GM23248 (cell line): ENCODE measurements around the gene ACTL6B. TPM values are rescaled to one million over a fixed set of nuclear protein-coding genes. Genes with fewer than 3 reads are reported as not detected.

ENCODE experiments used
- DNase-seq: peaks from one replicate; pipeline ENCODE4 v3.0.0-alpha.2; 2015
- H2AFZ ChIP-seq: fragments of 200-600 bp; sonication (generic); 2 replicates; pipeline ENCODE4 v1.6.1; 2016; ENCODE audit warnings: antibody characterized with exemption
- H3F3A ChIP-seq: fragments of 200-600 bp; sonication (generic); 2 replicates; pipeline ENCODE4 v1.6.1; 2016; ENCODE audit warnings: mild to moderate bottlenecking, antibody characterized with exemption, mixed run types; ENCODE audit not compliant: insufficient read depth
- H3K27ac ChIP-seq: fragments of 200-600 bp; sonication (generic); 2 replicates; pipeline ENCODE4 v1.5.1; 2016; ENCODE audit warnings: mild to moderate bottlenecking
- H3K27me3 ChIP-seq: fragments of 200-600 bp; sonication (generic); replicated peaks from 2 replicates; pipeline ENCODE4 v1.6.1; 2016; ENCODE audit warnings: mild to moderate bottlenecking; ENCODE audit not compliant: insufficient read depth
- H3K36me3 ChIP-seq: fragments of 200-600 bp; sonication (generic); 2 replicates; pipeline ENCODE4 v1.6.1; 2016; ENCODE audit warnings: low read depth, mild to moderate bottlenecking
- H3K4me1 ChIP-seq: fragments of 200-600 bp; sonication (generic); 2 replicates; pipeline ENCODE4 v1.6.1; 2016; ENCODE audit warnings: mild to moderate bottlenecking; ENCODE audit not compliant: insufficient read depth
- H3K4me2 ChIP-seq: fragments of 200-600 bp; sonication (generic); one replicate; pipeline ENCODE4 v1.6.1; 2016; ENCODE audit warnings: mild to moderate bottlenecking; ENCODE audit not compliant: unreplicated experiment
- H3K4me3 ChIP-seq: fragments of 200-600 bp; sonication (generic); 2 replicates; pipeline ENCODE4 v1.5.1; 2016; ENCODE audit warnings: mild to moderate bottlenecking
- H3K79me2 ChIP-seq: fragments of 200-600 bp; sonication (generic); 2 replicates; pipeline ENCODE4 v1.6.1; 2016; ENCODE audit warnings: mild to moderate bottlenecking; ENCODE audit not compliant: insufficient read depth
- H3K9ac ChIP-seq: fragments of 200-600 bp; sonication (generic); 2 replicates; pipeline ENCODE4 v1.6.1; 2016; ENCODE audit warnings: mild to moderate bottlenecking
- H3K9me2 ChIP-seq: fragments of 200-600 bp; sonication (generic); 2 replicates; pipeline ENCODE4 v1.6.1; 2016; ENCODE audit warnings: mixed run types, mild to moderate bottlenecking, moderate library complexity; ENCODE audit not compliant: insufficient read depth
- H3K9me3 ChIP-seq: fragments of 200-600 bp; sonication (generic); one replicate; pipeline ENCODE4 v1.6.1; 2017; ENCODE audit warnings: low read depth
- H4K20me1 ChIP-seq: fragments of 200-600 bp; sonication (generic); 2 replicates; pipeline ENCODE4 v1.6.0; 2016; ENCODE audit not compliant: insufficient read depth
- EZH2 ChIP-seq: fragments of 200-600 bp; sonication (generic); IDR thresholded peaks from 2 replicates; pipeline ENCODE4 v1.6.1; 2018; ENCODE audit warnings: antibody characterized with exemption, mild to moderate bottlenecking; ENCODE audit not compliant: insufficient read depth, poor library complexity, severe bottlenecking
- EZH2phosphoT487 ChIP-seq: fragments of 200-600 bp; sonication (generic); IDR thresholded peaks from 2 replicates; pipeline ENCODE4 v1.6.1; 2018; ENCODE audit warnings: antibody characterized with exemption, moderate library complexity, mild to moderate bottlenecking, low read depth; ENCODE audit not compliant: insufficient read depth
- WGBS, 2 experiments: methylation state at CpG; one replicate each; pipeline ENCODE4 v1.1.6; 2015 to 2017; ENCODE audit warnings: low lambda C conversion rate in 2 of 2, low coverage in 1 of 2; ENCODE audit errors: missing lambda C conversion rate in 2 of 2; 5-methylcytosine and 5-hydroxymethylcytosine counted together
- in situ Hi-C: fragments of 300-500 bp; cut with MboI; formaldehyde crosslinking; loops from 2 replicates; pipeline ENCODE4 v1.15.0; 2020
- polyA plus RNA-seq: library from polyadenylated mRNA; unstranded; fragments of >200 nt; fragmentation: Nextera tagmentation; extraction: Ambion mirVana; gene quantifications from 2 replicates; pipeline ENCODE4 v1.2.1, GENCODE V29; 2016
- total RNA-seq: library from RNA; depleted of rRNA; stranded (reverse); fragments of >200 nt; shearing (Covaris generic); gene quantifications from 2 replicates; pipeline ENCODE4 v1.2.3, GENCODE V29; 2014

Gene ACTL6B
- total and polyA plus RNA-seq, 2 experiments from 2014 or later = not detected

- no peaks in the 10 kb centered on the region; the same call in 1 of the 2 replicates for H3K36me3 ChIP-seq
Measured at GRCh38 chr7:100685631-100686145, 29.4 kb upstream of the ACTL6B start.

GRCh38 chr7:100685049-100685605 lies 28.9 kb upstream of the ACTL6B start:
- no peaks in the 10 kb centered on the region; the same call in 1 of the 2 replicates for H3K36me3 ChIP-seq
- in situ Hi-C loops = no loop called here
- no peaks in the 10 kb centered on the region for H3K27me3 ChIP-seq
- 88 to 90% methylated on average over 18 of the region's 18 CpGs for WGBS, 2 experiments
- no peak overlapping the region for H3K4me3 ChIP-seq
- H2AFZ ChIP-seq = no peak overlapping the region
- H3K79me2 ChIP-seq = peaks cover 25% of the 10 kb centered on the region
- TF ChIP-seq EZH2 (no peak), EZH2phosphoT487 (no peak)
- H4K20me1 ChIP-seq = no peaks in the 10 kb centered on the region; the same call in 1 of the 2 replicates
- no peak overlapping the region for H3K27ac ChIP-seq
- H3K9me2 ChIP-seq = no peaks in the 10 kb centered on the region
- 0 out of 2 replicates have a peak, but pooled peaks cover 8% of the 10 kb centered on the region for H3K4me1 ChIP-seq
- no peaks in the 10 kb centered on the region for H3F3A ChIP-seq
- H3K9ac ChIP-seq = no peak overlapping the region
- H3K4me2 ChIP-seq = no peak overlapping the region
- DNase-seq = no peak
- H3K9me3 ChIP-seq = no peaks in the 10 kb centered on the region

More at GRCh38 chr7:100685631-100686145, 29.4 kb upstream of the ACTL6B start:
- Histone ChIP-seq H3K27ac (no peak overlapping the region), H3K4me1 (0 out of 2 replicates have a peak, but pooled peaks cover 8% of the 10 kb centered on the region), H4K20me1 (peaks cover under 1% of the 10 kb centered on the region; the same call in 1 of the 2 replicates), H3K9ac (no peak overlapping the region), H2AFZ (no peak overlapping the region), H3K27me3 (no peaks in the 10 kb centered on the region), H3K9me3 (no peaks in the 10 kb centered on the region), H3K9me2 (no peaks in the 10 kb centered on the region), H3K4me2 (no peak overlapping the region), H3K79me2 (peaks cover 30% of the 10 kb centered on the region), H3K4me3 (no peak overlapping the region), H3F3A (no peaks in the 10 kb centered on the region)
- no peak for DNase-seq
- TF ChIP-seq EZH2phosphoT487 = no peak
- no peak for TF ChIP-seq EZH2
- in situ Hi-C loops = no loop called here
- WGBS, 2 experiments = 87 to 89% methylated on average over 16 to 17 of the region's 17 CpGs

- no peaks in the 10 kb centered on the region; the same call in 1 of the 2 replicates for H3K36me3 ChIP-seq
- no peak for DNase-seq
- 93 to 94% methylated on average over 9 to 16 of the region's 16 CpGs for WGBS, 2 experiments
- H3K4me1 ChIP-seq = 0 out of 2 replicates have a peak, but pooled peaks cover 8% of the 10 kb centered on the region
- in situ Hi-C loops = no loop called here
- H3K79me2 ChIP-seq = peaks cover 19% of the 10 kb centered on the region
- no peaks in the 10 kb centered on the region for H3F3A ChIP-seq
- no peak overlapping the region for H3K9ac ChIP-seq
- no peak overlapping the region for H3K4me2 ChIP-seq
- no peak overlapping the region for H3K4me3 ChIP-seq
- no peak overlapping the region for H2AFZ ChIP-seq
- TF ChIP-seq EZH2 (no peak), EZH2phosphoT487 (no peak)
- no peaks in the 10 kb centered on the region for H3K27me3 ChIP-seq
- no peaks in the 10 kb centered on the region for H3K9me2 ChIP-seq
- no peaks in the 10 kb centered on the region; the same call in 1 of the 2 replicates for H4K20me1 ChIP-seq
- no peak overlapping the region for H3K27ac ChIP-seq
- H3K9me3 ChIP-seq = no peaks in the 10 kb centered on the region
Measured at GRCh38 chr7:100684534-100685042, 28.3 kb upstream of the ACTL6B start.

- Histone ChIP-seq H3K36me3 (no peaks in the 10 kb centered on the region; the same call in 1 of the 2 replicates), H3K9me2 (no peaks in the 10 kb centered on the region), H3K9me3 (no peaks in the 10 kb centered on the region), H2AFZ (no peak overlapping the region), H3K4me2 (no peak overlapping the region), H3F3A (no peaks in the 10 kb centered on the region), H3K27me3 (no peaks in the 10 kb centered on the region), H3K4me3 (no peak overlapping the region), H3K27ac (no peak overlapping the region), H3K9ac (no peak overlapping the region), H4K20me1 (no peaks in the 10 kb centered on the region), H3K4me1 (0 out of 2 replicates have a peak, but pooled peaks cover 8% of the 10 kb centered on the region), H3K79me2 (peaks cover 12% of the 10 kb centered on the region)
- no peak for DNase-seq
- in situ Hi-C loops = no loop called here
- 95 to 96% methylated on average over 29 to 37 of the region's 37 CpGs for WGBS, 2 experiments
- TF ChIP-seq EZH2phosphoT487 (no peak), EZH2 (no peak)
Measured at GRCh38 chr7:100683659-100684533, 27.6 kb upstream of the ACTL6B start.
